Measurements from ENCODE around the gene DPH2.

Gene DPH2

DNA sequence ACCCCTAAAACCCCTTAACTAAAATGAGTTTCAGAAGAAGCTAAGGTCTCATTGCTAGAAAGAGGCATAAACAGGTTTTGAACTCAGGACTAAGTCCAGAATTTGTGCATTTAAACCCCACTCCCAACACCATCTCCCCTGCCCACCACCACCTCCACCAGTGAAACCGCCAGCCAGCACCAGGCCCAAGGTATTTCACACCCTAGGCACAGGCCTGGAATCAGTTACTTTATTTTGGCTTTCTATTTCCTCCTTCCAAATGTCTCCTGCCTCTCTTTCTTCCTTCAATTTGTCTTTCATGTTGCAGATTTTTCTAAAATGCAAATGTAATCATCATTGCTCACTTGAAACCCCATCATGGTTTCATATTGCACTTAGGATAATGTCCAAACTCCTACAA is 24.9 kb upstream of the DPH2 start:
- no peak for DNase-seq (ENCODE audit: extremely low read depth in 1 of 2, low read depth in 1 of 2)

- no peak for DNase-seq (ENCODE audit: extremely low read depth in 1 of 2, low read depth in 1 of 2)
Observed at GRCh38 chr1:43945674-43946235, 24.1 kb upstream of the DPH2 start.

- DNase-seq (ENCODE audit: extremely low read depth in 1 of 2, low read depth in 1 of 2), result peak; percentile 90 to 93
Observed at GRCh38 chr1:43946236-43947060, 23.4 kb upstream of the DPH2 start, which contains the start of gene IPO13. Gene IPO13 (plus strand): TSS chr1:43946950. CDS start chr1:43947601, 651 bp downstream.

DNA sequence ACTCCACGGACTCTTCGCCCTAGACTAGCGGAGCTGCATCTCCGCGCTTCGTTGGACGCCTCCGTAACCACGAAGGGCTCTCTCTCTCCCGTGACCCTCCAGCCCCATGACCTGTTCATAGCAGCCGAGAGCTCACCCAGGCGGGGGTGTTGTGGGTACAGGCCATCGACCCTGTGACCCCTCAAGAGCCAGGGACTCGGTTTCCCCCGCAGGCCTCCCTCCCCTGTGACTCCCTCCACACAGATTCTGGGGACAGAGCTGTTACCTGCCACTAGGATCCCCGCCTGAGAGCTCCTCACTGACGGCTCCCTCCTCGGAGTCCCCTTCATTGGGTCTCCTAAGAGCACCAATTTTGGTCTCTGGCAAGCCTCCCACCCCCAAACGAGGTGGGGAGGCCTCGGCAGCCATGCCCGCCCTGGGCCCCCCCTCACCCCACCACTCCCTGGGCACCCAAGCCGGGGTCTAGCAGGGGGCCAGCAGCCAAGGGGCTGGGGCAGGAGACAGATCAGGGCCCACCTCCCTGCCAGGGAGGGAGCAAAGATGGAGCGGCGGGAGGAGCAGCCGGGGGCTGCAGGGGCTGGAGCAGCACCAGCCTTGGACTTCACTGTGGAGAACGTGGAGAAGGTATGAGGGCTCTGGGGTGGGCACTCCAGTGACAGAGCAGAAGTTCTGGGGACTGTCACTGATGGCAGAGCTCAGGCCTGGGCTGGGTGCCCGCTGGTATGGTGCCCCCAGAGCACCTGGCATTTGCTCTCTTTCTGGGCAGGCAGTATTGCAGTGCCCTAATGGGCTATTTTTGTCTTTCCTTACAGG is 22.5 kb upstream of the DPH2 start:
- no peak for DNase-seq (ENCODE audit: extremely low read depth in 1 of 2, low read depth in 1 of 2)

GRCh38 chr1:43947874-43948437 is 21.9 kb upstream of the DPH2 start:
- no peak for DNase-seq (ENCODE audit: extremely low read depth in 1 of 2, low read depth in 1 of 2)

GRCh38 chr1:43949678-43950077 is 20.1 kb upstream of the DPH2 start:
- no peak for DNase-seq (ENCODE audit: extremely low read depth in 1 of 2, low read depth in 1 of 2)

DNA sequence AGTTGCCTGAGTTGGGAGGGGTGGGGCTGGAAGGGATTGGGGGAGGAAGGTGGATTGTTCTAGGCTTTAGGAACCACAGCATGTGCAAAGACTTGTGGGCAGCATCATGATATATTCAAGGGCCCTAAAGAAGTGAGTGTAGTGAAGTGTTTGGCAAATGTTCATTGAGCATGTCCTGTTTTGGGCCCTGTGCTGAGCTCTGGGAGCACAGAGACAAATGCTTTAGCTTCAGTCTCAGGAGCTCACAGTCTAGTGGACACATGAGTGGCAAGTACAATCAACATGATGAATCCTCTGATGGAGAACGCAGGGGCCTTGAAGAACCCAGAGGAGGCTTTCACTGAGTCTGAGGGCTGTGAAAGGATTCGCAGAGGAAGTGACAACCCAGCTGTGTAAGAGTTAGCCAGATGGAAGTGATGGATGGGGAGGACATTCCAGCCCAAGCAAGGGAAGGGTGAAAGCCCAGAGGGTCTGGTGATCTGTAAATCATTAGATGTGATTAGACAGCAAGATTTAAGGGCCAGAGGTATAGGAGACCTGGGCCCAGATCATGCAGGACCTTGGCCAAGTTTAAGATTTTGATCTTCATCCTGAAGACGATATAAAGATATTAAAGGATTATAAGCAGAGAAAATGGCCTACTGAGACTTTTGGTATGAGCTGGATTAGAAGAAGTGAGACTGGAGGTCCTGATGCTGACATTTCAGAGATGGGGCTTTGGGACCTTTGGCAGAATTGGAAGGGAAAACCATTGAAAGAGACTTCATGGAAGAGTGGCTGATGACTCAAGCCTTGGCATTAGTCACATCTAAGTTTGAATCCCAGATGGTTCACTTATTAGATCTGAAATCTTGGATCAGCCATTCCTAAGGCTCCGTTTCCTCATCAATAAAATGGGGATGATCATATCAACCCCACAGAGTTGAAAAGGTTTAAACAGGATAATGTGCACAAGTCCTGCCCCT is 18.5 kb upstream of the DPH2 start:
- DNase-seq (ENCODE audit: extremely low read depth in 1 of 2, low read depth in 1 of 2), result no peak

DNA sequence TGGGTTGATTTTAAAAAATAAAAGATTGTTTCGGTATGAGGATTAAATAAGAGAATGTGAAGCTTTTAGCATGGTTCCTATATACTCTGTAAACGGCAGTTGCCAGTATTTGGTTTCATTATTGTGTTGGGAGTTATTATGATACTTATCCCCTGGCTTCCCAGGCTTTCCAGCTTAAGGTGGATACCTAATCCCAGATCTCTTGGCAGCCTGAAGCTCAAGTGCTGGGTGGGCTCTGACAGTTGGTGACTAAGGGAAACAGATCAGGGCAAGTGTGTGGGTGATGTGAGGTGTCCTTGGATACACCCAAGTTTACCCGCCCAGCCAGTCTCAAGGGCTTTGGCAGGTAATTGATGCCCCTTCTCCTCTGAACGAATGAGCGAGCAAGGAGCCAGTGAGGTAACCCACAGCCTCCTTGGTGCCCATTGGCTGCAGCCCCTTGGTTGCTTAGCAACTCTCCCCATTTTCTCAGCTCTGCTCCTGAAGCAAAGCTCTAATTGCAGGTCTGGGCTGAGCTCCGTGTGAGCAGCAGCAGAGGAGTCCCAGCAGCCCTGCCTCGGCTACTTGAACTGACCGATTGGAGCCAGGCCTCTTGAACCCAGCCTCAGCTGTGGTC is 17.0 kb upstream of the DPH2 start:
- no peak for DNase-seq (ENCODE audit: extremely low read depth in 1 of 2, low read depth in 1 of 2)

DNA sequence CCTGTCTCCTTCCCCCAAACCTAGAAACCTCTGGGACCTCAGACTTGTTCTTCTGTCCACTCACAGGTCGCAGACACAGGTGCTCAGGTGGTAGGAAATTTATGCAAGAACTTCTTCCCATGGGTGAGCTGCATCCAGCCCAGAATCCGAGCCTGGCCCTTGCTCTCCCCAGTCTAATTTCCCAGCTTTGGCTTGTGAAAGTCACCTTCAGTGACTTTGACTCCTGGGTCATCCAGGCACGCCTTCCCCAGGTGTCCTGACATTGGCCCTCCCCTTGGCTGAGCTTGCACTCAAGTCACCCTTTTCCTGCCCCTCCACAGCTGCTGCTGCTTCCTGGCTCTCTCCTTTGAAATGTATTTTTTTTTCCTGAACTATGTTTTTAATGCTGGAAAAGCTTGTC is 16.4 kb upstream of the DPH2 start:
- no peak for DNase-seq (ENCODE audit: extremely low read depth in 1 of 2, low read depth in 1 of 2)

DNA sequence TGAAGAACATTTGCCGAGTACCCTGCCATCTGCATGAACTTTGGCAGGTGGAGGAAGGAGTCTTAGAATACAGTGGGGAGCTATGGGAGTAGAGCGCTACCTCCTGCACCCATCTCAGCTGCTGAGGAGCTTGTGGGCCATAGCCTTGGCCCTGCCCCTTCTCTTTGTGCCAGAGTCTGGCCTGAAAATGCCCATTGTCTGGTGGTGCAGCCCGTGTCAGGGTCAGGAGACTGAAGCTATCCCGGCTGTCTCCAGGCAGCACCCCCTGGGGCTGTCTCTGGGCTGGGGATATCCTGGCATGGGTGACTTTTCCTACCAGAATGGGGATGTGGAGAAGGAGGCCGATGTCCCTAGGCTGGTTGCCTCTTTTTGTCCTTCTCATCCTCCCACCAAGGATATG is 15.8 kb upstream of the DPH2 start:
- no peak for DNase-seq (ENCODE audit: extremely low read depth in 1 of 2, low read depth in 1 of 2)

- no peak for DNase-seq (ENCODE audit: extremely low read depth in 1 of 2, low read depth in 1 of 2)
Observed at GRCh38 chr1:43956234-43956633, 13.6 kb upstream of the DPH2 start.

DNA sequence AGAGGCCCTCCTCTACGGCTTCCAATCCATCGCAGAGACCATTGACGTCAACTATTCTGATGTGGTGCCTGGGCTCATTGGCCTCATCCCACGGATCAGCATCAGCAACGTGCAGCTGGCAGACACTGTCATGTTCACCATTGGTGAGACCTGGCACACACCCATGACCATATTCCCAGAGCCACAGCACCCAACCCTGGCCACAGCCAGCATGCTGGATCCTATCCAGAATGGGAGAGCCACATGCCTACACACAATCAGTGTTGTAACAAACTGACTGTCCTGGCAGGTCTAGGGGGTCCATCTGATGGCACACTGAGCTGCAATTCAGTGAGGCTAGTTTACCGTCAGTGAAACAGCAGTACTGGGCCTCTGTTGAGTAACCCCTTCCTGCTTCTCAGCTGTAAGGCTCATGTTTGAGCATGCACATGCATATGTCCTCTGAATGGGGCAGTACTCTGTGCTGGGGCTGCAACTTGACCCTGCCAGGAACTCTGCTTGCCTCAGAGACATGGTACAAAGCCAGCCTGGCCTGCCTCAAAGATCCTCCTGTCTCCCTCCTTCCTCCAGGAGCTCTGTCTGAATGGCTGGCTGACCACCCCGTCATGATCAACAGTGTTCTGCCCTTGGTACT is 12.3 kb upstream of the DPH2 start:
- no peak for DNase-seq (ENCODE audit: extremely low read depth in 1 of 2, low read depth in 1 of 2)

DNA sequence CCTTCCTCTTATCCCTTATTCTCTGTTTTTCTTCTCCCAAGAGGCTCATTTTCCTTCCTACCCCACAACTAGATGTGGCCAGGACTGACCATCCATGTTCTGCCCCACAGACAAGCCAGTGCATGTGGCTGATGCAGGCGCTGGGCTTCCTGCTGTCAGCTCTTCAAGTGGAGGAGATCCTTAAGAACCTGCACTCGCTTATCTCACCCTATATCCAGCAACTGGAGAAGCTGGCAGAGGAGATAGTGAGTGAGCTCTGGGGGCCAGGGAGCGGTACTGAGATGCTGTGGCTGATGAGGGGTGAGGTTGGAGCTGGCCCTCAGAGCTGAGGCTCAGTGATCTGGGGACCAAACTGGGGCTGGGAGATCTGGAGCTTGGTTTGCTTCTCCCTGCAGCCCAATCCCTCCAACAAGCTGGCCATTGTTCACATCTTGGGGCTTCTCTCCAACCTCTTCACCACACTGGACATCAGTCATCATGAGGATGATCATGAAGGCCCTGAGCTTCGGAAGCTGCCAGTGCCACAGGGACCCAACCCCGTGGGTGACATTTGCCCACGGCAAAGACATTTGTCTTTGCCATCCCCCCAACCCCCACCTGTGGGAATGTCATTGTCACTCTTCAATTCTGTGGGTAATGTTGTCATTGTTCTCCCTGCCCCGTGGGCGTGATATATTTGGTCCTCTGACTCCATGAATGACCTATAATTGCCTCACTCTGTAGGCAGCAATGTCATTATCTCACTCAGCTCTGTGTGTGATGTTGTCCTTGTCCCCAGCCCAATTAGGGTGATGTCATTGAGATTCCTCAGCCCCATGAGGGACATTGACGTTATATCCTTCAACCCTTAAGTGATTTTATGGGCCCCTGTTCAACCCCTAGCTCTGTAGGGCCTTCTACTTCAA is 11.2 kb upstream of the DPH2 start:
- DNase-seq (ENCODE audit: extremely low read depth in 1 of 2, low read depth in 1 of 2), result no peak

DNA sequence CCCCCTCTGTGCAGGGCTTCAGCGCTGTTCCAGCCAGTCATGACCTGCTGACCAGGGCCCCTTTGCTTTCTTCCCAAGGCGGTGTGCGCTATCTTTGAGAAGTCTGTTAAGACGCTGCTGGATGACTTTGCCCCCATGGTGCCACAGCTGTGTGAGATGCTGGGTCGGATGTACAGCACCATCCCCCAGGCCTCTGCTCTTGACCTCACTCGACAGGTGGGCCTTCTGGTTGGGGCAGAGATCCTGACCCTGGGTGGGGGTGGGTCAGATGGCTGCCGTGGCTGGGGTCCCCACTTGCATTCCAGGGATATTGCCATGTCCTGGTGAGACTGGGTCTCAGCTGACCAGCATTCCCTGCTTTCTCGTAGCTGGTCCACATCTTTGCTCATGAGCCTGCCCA is 9.0 kb upstream of the DPH2 start:
- DNase-seq (ENCODE audit: extremely low read depth in 1 of 2, low read depth in 1 of 2), result no peak

GRCh38 chr1:43961692-43962091 is 8.1 kb upstream of the DPH2 start:
- no peak for DNase-seq (ENCODE audit: extremely low read depth in 1 of 2, low read depth in 1 of 2)

GRCh38 chr1:43962324-43962723 is 7.5 kb upstream of the DPH2 start:
- DNase-seq (ENCODE audit: extremely low read depth in 1 of 2, low read depth in 1 of 2), result no peak

DNA sequence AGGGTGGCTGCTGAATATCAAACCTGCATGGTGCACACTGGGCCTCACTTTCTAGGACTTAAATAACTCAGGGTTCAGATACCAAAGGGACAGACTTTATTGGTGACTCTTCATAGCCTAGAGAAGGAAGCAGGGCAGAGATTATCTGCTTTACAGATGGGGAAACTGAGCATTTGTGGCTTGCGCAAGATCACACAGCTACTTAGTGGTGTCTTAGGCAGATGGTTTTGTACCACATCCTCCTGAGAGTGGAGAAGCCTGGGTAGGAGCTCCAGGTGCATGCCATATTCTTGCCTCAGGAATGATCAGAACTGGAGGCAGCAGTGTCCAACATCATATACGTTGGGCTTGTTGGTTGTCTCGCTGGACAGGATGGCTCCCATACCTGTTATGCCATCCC is 6.8 kb upstream of the DPH2 start:
- DNase-seq (ENCODE audit: extremely low read depth in 1 of 2, low read depth in 1 of 2), result no peak

- no peak for DNase-seq (ENCODE audit: extremely low read depth in 1 of 2, low read depth in 1 of 2)
Observed at GRCh38 chr1:43963890-43964289, 5.9 kb upstream of the DPH2 start.
